ENCODE measurements around the gene TMEM175. TPM values are rescaled to one million over a fixed set of nuclear protein-coding genes. Genes with fewer than 3 reads are reported as not detected.
A peak's percentile ranks its signal among the peaks of the same experiment; 100 is the strongest.

TMEM175 gene
- total RNA-seq, 1 donor from 2014 or later = 21.4 TPM

DNA sequence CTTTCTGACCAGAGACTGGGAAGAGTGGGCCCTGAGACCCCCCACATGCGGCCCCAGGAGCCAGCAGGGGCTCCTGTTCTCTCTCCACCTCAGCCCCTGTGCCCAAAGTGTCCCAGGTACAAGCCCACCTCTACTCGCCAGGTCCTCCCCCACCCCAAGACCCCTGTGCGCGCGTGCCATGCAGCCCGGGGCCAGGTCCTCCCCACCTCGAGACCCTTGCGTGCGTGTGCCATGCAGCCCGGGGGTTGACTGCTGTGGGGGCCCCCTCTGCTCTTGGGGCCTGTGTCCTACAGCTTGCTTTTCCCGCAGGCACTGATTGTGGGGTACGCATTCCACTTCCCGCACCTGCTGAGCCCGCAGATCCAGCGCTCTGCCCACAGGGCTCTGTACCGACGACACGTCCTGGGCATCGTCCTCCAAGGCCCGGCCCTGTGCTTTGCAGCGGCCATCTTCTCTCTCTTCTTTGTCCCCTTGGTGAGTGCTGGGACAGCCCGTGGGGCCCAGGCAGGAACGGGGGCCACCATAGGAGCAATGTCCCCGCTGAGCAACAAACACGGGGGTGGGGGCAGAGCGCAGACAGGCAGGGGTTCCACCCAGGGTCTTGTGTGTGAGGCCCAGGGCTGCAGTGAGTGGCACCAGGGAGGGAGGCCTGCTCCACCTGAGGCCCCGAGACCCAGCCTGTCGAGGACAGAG is 20.8 kb downstream of the TMEM175 start:
- H3K4me3 Mint-ChIP-seq = no peak overlapping the region
- no peaks in the 10 kb centered on the region for H3K9me3 Mint-ChIP-seq
- H3K4me1 Mint-ChIP-seq (ENCODE audit: unreplicated experiment) = no peaks in the 10 kb centered on the region
- no peaks in the 10 kb centered on the region for H3K27me3 Mint-ChIP-seq
- H3K36me3 Mint-ChIP-seq = no peaks in the 10 kb centered on the region
- H3K27ac Mint-ChIP-seq = no peak overlapping the region
- TF ChIP-seq, protein P1, sequence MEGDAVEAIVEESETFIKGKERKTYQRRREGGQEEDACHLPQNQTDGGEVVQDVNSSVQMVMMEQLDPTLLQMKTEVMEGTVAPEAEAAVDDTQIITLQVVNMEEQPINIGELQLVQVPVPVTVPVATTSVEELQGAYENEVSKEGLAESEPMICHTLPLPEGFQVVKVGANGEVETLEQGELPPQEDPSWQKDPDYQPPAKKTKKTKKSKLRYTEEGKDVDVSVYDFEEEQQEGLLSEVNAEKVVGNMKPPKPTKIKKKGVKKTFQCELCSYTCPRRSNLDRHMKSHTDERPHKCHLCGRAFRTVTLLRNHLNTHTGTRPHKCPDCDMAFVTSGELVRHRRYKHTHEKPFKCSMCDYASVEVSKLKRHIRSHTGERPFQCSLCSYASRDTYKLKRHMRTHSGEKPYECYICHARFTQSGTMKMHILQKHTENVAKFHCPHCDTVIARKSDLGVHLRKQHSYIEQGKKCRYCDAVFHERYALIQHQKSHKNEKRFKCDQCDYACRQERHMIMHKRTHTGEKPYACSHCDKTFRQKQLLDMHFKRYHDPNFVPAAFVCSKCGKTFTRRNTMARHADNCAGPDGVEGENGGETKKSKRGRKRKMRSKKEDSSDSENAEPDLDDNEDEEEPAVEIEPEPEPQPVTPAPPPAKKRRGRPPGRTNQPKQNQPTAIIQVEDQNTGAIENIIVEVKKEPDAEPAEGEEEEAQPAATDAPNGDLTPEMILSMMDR (conservative IDR thresholded peaks at IDR 0.05) = no peak
- DNase-seq (ENCODE audit: extremely low spot score, unreplicated experiment) = peak; percentile 67

DNA sequence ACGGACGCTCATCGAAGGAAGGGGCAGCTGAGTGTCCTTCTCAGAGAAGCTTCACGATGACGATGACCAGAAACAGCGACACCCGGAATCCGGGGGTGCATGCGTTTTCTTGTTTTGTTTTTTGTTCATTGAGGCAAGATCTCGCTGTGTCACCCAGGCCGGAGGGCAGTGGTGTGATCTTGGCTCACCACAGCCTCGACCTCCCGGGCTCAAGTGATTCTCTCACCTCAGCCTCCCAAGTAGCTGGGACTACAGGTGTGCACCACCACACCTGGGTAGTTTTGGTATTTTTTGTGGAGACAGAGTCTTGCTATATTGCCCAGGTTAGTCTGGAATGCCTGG is 21.3 kb downstream of the TMEM175 start:
- TF ChIP-seq, protein P1 (conservative IDR thresholded peaks at IDR 0.05) = no peak
- Mint-ChIP-seq H3K36me3 (no peaks in the 10 kb centered on the region), H3K27me3 (no peaks in the 10 kb centered on the region), H3K9me3 (no peaks in the 10 kb centered on the region), H3K27ac (no peak overlapping the region), H3K4me1 (ENCODE audit: unreplicated experiment) (no peaks in the 10 kb centered on the region), H3K4me3 (no peak overlapping the region)
- no peak for DNase-seq (ENCODE audit: extremely low spot score, unreplicated experiment)

DNA sequence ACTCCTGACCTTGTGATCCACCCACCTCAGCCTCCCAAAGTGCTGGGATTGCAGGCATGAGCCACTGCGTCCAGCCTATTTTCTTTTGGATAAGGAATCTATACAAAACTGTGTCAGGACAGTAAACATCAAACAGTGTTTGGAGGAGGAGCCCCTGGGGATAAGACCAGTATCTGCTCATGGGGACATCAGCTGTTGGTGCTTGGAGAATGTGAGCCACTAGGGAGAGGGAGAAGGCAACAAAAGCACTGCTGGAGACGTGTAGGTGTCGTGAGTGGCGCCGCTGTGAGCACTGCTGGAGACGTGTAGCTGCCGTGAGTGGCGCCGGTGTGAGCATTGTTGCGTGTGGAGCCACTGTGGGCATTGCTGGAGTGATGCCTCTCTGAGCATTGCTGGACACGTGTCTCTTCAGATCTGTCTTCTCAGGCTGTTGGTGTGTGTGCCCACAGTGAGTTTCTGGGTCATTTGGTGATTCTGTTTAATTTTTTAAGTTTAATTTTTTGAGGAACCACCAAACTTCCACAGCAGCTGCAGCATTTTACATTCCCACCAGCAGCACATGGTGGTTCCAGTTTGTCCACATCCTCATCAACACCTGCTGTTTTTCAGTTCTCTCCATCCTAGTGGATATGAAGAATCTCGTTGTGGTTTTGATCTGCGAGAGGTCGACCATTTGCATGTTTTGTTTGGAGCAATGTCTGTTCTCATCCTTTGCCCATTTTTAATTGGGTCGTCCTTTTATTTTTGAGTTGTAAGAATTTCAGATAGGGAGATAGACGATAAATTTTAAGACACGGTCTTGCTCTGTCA is 22.2 kb downstream of the TMEM175 start:
- Mint-ChIP-seq H3K27ac (no peak overlapping the region), H3K27me3 (no peaks in the 10 kb centered on the region), H3K4me1 (ENCODE audit: unreplicated experiment) (no peaks in the 10 kb centered on the region)

DNA sequence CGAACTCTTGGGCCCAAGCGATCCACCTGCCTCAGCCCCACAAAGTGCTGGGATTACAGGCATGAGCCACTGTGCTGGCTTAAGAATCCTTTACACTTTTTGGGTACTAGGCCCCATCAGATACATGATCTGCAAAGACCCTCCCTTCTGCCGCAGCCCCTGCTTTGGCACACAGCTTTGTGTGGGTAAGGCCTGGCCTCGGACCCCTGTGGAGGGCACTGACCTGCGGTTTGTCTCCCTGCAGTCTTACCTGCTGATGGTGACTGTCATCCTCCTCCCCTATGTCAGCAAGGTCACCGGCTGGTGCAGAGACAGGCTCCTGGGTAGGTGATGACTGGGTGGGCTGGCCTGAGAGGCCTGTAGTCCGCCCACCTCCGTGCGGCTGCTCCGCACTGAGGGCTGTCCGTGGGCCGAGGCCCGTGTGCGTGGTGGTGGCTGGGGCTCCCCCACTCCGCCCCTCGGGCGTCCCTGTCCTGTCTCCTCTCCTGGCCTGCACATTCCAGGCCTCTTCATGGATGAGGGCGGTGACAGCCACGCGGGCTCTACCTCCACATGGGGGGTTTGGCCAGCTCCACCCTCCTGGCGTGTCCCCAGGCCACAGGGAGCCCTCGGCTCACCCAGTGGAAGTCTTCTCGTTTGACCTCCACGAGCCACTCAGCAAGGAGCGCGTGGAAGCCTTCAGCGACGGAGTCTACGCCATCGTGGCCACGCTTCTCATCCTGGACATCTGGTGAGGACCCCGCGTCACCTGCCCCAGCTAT is 23.1 kb downstream of the TMEM175 start:
- Mint-ChIP-seq H3K27me3 (no peaks in the 10 kb centered on the region), H3K4me3 (no peak overlapping the region), H3K9me3 (no peaks in the 10 kb centered on the region), H3K4me1 (ENCODE audit: unreplicated experiment) (no peaks in the 10 kb centered on the region), H3K36me3 (no peaks in the 10 kb centered on the region), H3K27ac (no peak overlapping the region)
- TF ChIP-seq, protein P1 (conservative IDR thresholded peaks at IDR 0.05) = no peak
- no peak for DNase-seq (ENCODE audit: extremely low spot score, unreplicated experiment)

More for the DNA sequence above, 22.2 kb downstream of the TMEM175 start:
- Mint-ChIP-seq H3K4me3 (no peak overlapping the region), H3K9me3 (no peaks in the 10 kb centered on the region), H3K36me3 (no peaks in the 10 kb centered on the region)
- TF ChIP-seq, protein P1 (conservative IDR thresholded peaks at IDR 0.05) = no peak
- DNase-seq (ENCODE audit: extremely low spot score, unreplicated experiment) = peak; percentile 54

DNA sequence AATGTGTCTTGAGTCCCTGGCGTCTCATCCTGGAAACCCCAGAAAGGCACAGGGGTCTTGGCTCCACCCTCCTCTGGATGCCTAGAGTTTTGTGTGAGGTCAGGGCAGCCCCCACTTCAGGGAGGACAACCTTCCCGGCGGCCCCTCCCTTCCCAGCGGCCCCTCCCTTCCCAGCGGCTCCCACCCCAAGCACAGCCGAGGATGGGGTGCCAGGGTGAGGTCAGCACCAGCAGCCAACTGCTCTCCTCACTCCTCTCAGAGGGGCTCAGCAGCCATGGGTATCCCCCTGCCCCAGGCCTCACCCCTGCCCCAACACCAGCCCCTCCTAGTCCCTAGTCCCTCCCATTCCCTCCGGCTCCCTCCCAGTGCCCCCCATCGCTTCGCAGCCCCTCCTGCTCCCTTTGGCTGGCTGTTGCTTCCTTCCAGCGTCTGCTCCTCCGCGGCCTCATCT is 23.7 kb downstream of the TMEM175 start:
- Mint-ChIP-seq H3K4me3 (no peak overlapping the region), H3K27me3 (no peaks in the 10 kb centered on the region), H3K27ac (no peak overlapping the region), H3K36me3 (no peaks in the 10 kb centered on the region), H3K9me3 (no peaks in the 10 kb centered on the region), H3K4me1 (ENCODE audit: unreplicated experiment) (no peaks in the 10 kb centered on the region)
- no peak for DNase-seq (ENCODE audit: extremely low spot score, unreplicated experiment)
- TF ChIP-seq, protein P1 (conservative IDR thresholded peaks at IDR 0.05) = no peak

Measured in type B pancreatic cell (in vitro differentiated cells).